Endothelial cell (in vitro differentiated cells): ENCODE measurements around the gene TPTE2. TPM values are rescaled to one million over a fixed set of nuclear protein-coding genes. Genes with fewer than 3 reads are reported as not detected.

ENCODE experiments used
- DNase-seq: peaks from one replicate; pipeline ENCODE4 v3.0.0; 2021; ENCODE audit warnings: low spot score
- H3K27ac Mint-ChIP-seq: one replicate; pipeline ENCODE4 v1.8.0; 2021; ENCODE audit warnings: mixed read lengths, inconsistent platforms; ENCODE audit not compliant: unreplicated experiment
- H3K27me3 Mint-ChIP-seq: one replicate; pipeline ENCODE4 v1.8.0; 2021; ENCODE audit warnings: mild to moderate bottlenecking, moderate library complexity, mixed read lengths, inconsistent platforms; ENCODE audit not compliant: unreplicated experiment
- H3K36me3 Mint-ChIP-seq: one replicate; pipeline ENCODE4 v1.8.0; 2021; ENCODE audit warnings: mild to moderate bottlenecking, low read depth, mixed read lengths, inconsistent platforms; ENCODE audit not compliant: unreplicated experiment
- H3K4me1 Mint-ChIP-seq: one replicate; pipeline ENCODE4 v1.8.0; 2021; ENCODE audit warnings: mild to moderate bottlenecking, mixed read lengths, inconsistent platforms; ENCODE audit not compliant: unreplicated experiment
- H3K4me3 Mint-ChIP-seq: one replicate; pipeline ENCODE4 v1.8.0; 2021; ENCODE audit warnings: mild to moderate bottlenecking, mixed read lengths, inconsistent platforms; ENCODE audit not compliant: unreplicated experiment
- H3K9me3 Mint-ChIP-seq: one replicate; pipeline ENCODE4 v1.8.0; 2021; ENCODE audit warnings: mixed read lengths, inconsistent platforms; ENCODE audit not compliant: unreplicated experiment
- CTCF ChIP-seq: fragments of 200-600 bp; sonication (generic); IDR thresholded peaks from one replicate; pipeline ENCODE4 v1.5.0; 2021; ENCODE audit warnings: antibody characterized with exemption; ENCODE audit not compliant: unreplicated experiment
- total RNA-seq: library from RNA; stranded (reverse); fragmentation: NEBNext Ultra II Directional; extraction: Animal tissue kit (Norgen Biotek cat#: 25700); gene quantifications from one replicate; pipeline ENCODE4 v1.2.1, GENCODE V29; 2021; ENCODE audit not compliant: unreplicated experiment

TPTE2 gene
- total RNA-seq, 1 donor from 2014 or later = not detected

- Mint-ChIP-seq H3K36me3 (no peaks in the 10 kb centered on the region), H3K4me3 (no peak overlapping the region), H3K27me3 (peaks cover 6% of the 10 kb centered on the region), H3K9me3 (peaks cover 24% of the 10 kb centered on the region), H3K4me1 (no peaks in the 10 kb centered on the region), H3K27ac (no peak overlapping the region)
- DNase-seq = no peak
- TF ChIP-seq CTCF = no peak
These were observed 31.4 kb upstream of the TPTE2 start for GRCh38 chr13:19592657-19593180.

- DNase-seq = no peak
- H3K4me3 Mint-ChIP-seq = no peak overlapping the region
- H3K27ac Mint-ChIP-seq = no peak overlapping the region
- H3K4me1 Mint-ChIP-seq = no peaks in the 10 kb centered on the region
- peaks cover 5% of the 10 kb centered on the region for H3K27me3 Mint-ChIP-seq
- H3K36me3 Mint-ChIP-seq = no peaks in the 10 kb centered on the region
- no peak for TF ChIP-seq CTCF
- H3K9me3 Mint-ChIP-seq = peaks cover 23% of the 10 kb centered on the region
These were observed 30.5 kb upstream of the TPTE2 start for GRCh38 chr13:19591864-19592263.

- no peak for TF ChIP-seq CTCF
- peaks cover 19% of the 10 kb centered on the region for H3K9me3 Mint-ChIP-seq
- H3K36me3 Mint-ChIP-seq = no peaks in the 10 kb centered on the region
- no peaks in the 10 kb centered on the region for H3K4me1 Mint-ChIP-seq
- peaks cover 4% of the 10 kb centered on the region for H3K27me3 Mint-ChIP-seq
- H3K27ac Mint-ChIP-seq = no peak overlapping the region
- H3K4me3 Mint-ChIP-seq = no peak overlapping the region
- no peak for DNase-seq
These were observed 29.1 kb upstream of the TPTE2 start for GRCh38 chr13:19590423-19590822.

GRCh38 chr13:19589312-19589711 is 28.0 kb upstream of the TPTE2 start:
- DNase-seq = no peak
- no peak overlapping the region for H3K27ac Mint-ChIP-seq
- no peaks in the 10 kb centered on the region for H3K36me3 Mint-ChIP-seq
- peaks cover 4% of the 10 kb centered on the region for H3K27me3 Mint-ChIP-seq
- H3K4me1 Mint-ChIP-seq = no peaks in the 10 kb centered on the region
- TF ChIP-seq CTCF = no peak
- peaks cover 19% of the 10 kb centered on the region for H3K9me3 Mint-ChIP-seq
- no peak overlapping the region for H3K4me3 Mint-ChIP-seq

- Mint-ChIP-seq H3K27ac (no peak overlapping the region), H3K27me3 (peaks cover 4% of the 10 kb centered on the region), H3K4me1 (no peaks in the 10 kb centered on the region), H3K9me3 (peaks cover 19% of the 10 kb centered on the region), H3K36me3 (no peaks in the 10 kb centered on the region), H3K4me3 (no peak overlapping the region)
- DNase-seq = no peak
- peak; percentile 16 for TF ChIP-seq CTCF
These were observed 26.4 kb upstream of the TPTE2 start for GRCh38 chr13:19587635-19588300.
